Lower leg skin (tissue), 4 donors: ENCODE data around the gene TRAF4. TPM values are rescaled to one million over a fixed set of nuclear protein-coding genes. Genes with fewer than 3 reads are reported as not detected.

ENCODE experiments used
- DNase-seq, 2 donors: peaks; one replicate each; pipeline ENCODE4 v3.0.0-alpha.2; 2019; ENCODE audit warnings: low spot score in 2 of 2
- H3K4me3 ChIP-seq: fragments of 200-600 bp; sonication (generic); 2 replicates; pipeline ENCODE4 v1.5.1; 2017; ENCODE audit warnings: mild to moderate bottlenecking, low read depth; ENCODE audit not compliant: poor library complexity, severe bottlenecking
- POLR2A ChIP-seq, 2 donors: fragments of 450-650 bp; IDR thresholded peaks; one replicate each; pipeline ENCODE4 v1.6.1; 2016 to 2017; ENCODE audit warnings: antibody characterized with exemption in 2 of 2, mild to moderate bottlenecking in 1 of 2, moderate library complexity in 1 of 2
- WGBS, 2 donors: methylation state at CpG; one replicate each; pipeline ENCODE4 v1.1.5; 2018; 5-methylcytosine and 5-hydroxymethylcytosine counted together
- intact Hi-C: fragments of 100-400 bp; cut with DNase I; formaldehyde crosslinking; loops from one replicate; pipeline ENCODE4 v1.15.0; 2023; ENCODE audit warnings: low total_unique reads
- total RNA-seq, 4 donors: library from RNA; depleted of rRNA; stranded (reverse); fragments of >200 nt; gene quantifications; one replicate each; pipeline ENCODE4 v1.1.0, GENCODE V29; 2016
- TF ChIP-seq, protein P1 (sequence below), 3 donors: fragments of 450-650 bp; IDR thresholded peaks; one replicate each; pipeline ENCODE4 v1.5.1; 2016; ENCODE audit warnings: antibody characterized with exemption in 3 of 3, mild to moderate bottlenecking in 3 of 3, moderate library complexity in 2 of 3

The TRAF4 gene
- total RNA-seq, 4 donors from 2014 or later = 11.0 to 30.9 (median 21.8) TPM

DNA sequence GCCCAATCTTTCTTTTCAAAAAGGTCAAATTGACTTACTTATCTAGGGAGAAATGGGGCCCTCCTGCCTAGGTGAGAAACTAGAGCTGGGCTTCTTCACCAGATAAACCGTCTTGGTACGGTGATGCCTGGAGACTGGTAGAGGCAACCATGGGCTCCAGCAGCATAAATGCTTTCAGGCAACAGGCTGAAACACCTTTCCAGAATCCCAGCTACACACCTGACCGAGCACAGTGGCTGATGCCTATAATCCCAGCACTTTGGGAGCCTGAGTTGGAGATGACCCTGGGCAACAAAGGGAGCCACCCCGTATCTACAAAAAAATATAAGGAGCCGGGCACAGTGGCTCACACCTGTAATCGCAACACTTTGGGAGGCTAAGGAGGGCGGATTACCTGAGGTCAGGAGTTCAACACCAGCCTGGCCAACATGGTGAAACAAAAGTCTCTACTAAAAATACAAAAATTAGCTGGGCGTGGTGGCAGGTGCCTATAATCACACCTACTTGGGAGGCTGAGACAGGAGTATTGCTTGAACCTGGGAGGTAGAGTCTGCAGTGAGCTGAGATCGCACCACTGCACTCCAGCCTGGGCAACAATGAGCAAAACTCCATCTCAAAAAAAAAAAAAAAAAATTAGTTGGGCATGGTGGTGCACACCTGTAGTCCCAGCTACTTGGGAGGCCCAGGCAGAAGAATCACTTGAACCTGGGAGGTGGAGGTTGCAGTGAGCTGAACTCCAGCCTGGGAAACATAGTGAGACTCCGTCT lies 8.0 kb downstream of the TRAF4 start:
- H3K4me3 ChIP-seq = no peak overlapping the region
- WGBS, 2 donors = 95% methylated on average over 10 of the region's 10 CpGs
- intact Hi-C loops = no loop called here
- no peak for TF ChIP-seq POLR2A (IDR thresholded peaks at IDR 0.05)
- TF ChIP-seq, protein P1, sequence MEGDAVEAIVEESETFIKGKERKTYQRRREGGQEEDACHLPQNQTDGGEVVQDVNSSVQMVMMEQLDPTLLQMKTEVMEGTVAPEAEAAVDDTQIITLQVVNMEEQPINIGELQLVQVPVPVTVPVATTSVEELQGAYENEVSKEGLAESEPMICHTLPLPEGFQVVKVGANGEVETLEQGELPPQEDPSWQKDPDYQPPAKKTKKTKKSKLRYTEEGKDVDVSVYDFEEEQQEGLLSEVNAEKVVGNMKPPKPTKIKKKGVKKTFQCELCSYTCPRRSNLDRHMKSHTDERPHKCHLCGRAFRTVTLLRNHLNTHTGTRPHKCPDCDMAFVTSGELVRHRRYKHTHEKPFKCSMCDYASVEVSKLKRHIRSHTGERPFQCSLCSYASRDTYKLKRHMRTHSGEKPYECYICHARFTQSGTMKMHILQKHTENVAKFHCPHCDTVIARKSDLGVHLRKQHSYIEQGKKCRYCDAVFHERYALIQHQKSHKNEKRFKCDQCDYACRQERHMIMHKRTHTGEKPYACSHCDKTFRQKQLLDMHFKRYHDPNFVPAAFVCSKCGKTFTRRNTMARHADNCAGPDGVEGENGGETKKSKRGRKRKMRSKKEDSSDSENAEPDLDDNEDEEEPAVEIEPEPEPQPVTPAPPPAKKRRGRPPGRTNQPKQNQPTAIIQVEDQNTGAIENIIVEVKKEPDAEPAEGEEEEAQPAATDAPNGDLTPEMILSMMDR (IDR thresholded peaks at IDR 0.05) = no peak
- no peak for DNase-seq

DNA sequence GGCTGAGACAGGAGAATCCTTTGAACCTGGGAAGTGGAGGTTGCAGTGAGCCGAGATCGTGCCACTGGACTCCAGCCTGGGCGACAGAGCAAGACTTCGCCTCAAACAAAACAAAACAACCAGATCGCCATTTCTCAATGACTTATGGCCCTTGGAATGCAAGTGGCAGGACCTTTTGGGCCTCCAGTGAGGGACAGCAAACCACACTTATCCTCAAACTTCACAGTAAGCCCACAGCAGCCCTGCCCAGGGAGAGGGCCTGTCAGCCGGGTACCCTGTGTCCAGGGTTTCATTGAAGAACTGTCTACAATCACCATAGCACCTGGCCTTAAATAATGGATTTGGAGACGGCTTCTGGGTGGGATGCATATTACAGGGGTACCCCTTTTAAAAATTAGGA lies 11.7 kb downstream of the TRAF4 start:
- DNase-seq = no peak
- TF ChIP-seq, protein P1 (IDR thresholded peaks at IDR 0.05) = no peak
- no peak for TF ChIP-seq POLR2A (IDR thresholded peaks at IDR 0.05)
- intact Hi-C loops = no loop called here
- WGBS, 2 donors = 85 to 96% methylated on average over 7 of the region's 7 CpGs
- no peak overlapping the region for H3K4me3 ChIP-seq

DNA sequence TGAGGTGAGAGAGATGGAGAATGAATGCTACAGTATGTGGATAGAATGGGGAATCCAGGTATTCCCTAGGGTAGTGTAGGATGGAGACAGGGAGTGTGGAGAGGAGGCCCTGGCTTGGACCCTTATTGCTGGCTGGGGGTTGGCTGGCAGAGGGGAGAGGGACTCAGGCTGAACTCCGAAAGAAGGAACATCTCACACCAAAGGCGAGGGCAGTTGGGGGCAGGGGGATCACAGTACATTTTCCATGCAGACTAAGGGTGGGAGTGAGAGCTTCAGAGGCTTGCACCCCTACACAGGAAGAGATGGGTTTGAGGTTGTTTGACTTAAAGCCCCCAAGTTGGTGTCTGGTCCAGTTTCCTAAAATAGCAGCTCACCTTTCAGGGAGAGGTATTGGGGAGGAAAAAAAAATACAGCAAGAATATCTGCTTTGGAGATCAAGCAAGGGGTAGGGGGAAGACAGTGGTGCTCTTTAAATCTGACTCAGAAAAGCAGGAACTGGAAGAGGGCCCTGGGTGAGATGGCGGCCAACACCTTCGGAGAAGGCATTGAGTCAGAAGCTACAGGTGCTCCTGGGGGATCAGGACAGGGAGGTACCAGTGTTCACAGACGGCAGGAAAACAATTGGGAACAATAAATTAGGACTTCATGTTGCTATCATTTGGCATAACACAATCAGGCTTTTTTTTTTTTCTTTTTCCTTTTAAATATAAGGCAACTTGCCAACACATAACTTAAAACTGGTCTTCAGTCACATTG lies 12.4 kb downstream of the TRAF4 start:
- no peak for DNase-seq
- TF ChIP-seq, protein P1 (IDR thresholded peaks at IDR 0.05) = no peak
- no peak for TF ChIP-seq POLR2A (IDR thresholded peaks at IDR 0.05)
- no peak overlapping the region for H3K4me3 ChIP-seq
- intact Hi-C loops = no loop called here
- WGBS, 2 donors = 64 to 66% methylated on average over 5 of the region's 5 CpGs

DNA sequence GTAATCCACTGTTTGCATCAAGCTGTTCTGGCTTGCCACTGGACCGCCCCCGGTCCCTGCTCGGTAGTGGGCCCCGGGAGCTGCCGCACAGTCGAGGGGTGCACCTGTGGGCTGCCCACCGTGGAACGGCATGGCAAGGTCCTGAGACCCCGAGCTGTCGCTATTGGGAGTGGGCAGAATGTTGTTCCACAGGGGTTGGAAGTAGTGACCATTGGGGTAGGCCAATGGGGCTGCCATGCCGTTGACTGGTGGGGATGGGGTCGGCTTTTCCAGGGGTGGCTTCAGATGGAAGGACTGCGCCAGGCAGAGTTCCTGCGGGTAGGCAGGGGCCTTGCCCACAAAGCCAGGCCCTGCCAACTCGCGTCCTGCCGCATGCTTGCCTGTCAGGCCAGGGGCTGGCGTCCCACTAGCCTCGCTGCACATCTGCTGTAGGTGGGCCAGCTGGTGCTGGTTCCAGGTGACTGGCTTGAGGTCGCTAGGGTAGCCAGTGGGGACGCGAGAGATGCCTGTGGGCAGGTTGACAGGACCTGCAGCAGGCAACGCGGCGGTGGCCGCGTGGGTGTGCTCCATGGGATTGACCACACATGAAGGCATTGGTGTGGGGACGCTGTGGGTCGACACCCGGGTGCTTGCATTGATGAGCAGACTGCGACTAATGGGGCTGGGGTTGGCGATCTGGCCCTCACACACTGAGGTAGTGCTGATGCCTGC lies 14.8 kb downstream of the TRAF4 start:
- WGBS, 2 donors = 93 to 94% methylated on average over 29 to 31 of the region's 32 CpGs
- DNase-seq = no peak
- TF ChIP-seq, protein P1 (IDR thresholded peaks at IDR 0.05) = no peak
- no peak for TF ChIP-seq POLR2A (IDR thresholded peaks at IDR 0.05)
- intact Hi-C loops = no loop called here
- no peak overlapping the region for H3K4me3 ChIP-seq

DNA sequence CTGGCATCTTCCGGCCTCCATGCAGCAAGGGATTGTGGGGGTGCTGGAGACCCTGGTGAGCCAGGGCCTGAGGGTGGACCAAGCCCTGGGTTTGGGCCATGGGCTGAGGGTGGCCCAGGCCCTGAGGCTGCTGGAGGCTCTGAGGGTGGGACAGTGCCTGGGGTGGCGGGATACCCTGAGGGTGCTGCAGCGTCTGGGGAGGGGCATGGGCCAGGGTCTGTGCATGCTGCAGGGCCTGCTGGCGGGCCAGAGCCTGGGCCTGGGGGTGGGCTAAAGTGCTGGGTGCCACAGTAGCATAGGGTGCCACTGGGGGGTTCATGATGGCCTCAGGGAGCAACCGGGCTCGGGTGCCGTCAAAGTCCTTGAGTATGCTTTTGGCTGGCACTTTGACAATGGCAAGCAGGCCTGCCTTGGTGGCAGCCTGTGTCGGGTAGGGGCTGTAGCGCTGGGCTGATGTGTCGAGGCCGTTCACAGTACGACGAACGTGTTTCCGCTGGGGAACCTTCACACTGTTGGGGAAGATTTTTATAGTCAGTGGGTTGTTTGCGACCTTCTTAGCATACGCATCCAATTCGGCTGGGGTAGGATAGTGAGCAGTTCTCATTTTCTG lies 15.6 kb downstream of the TRAF4 start:
- DNase-seq = no peak
- H3K4me3 ChIP-seq = no peak overlapping the region
- intact Hi-C loops = no loop called here
- WGBS, 2 donors = 87 to 91% methylated on average over 18 of the region's 18 CpGs
- no peak for TF ChIP-seq POLR2A (IDR thresholded peaks at IDR 0.05)
- TF ChIP-seq, protein P1 (IDR thresholded peaks at IDR 0.05) = no peak
